ENCODE data around the gene OR3A2.
"Not testable (repeated sequence)": the region's sequence is repeated elsewhere in the genome, so short reads cannot be mapped to it uniquely, and the experiment has no call there.

The OR3A2 gene

DNA sequence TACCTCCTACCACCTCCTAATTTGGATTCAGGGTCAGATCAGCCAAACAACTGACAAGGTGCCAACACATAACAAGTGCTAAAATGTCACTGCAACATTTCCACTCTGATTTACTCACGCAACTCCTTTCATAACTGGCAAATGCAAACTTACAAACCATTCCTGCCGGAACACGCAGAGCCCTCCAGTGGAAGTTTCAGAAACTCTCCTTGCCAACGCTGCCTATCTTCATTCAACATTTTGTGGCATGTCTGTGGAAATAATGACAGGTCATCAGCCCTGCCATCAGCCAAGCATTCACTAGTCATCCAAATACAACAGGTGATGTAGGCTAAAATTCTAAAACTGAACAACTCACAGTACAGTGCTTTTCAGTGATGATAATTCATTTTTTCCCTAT, 50.2 kb downstream of the OR3A2 start:
- no peak overlapping the region for H3K4me3 ChIP-seq (ENCODE audit: low read length)

DNA sequence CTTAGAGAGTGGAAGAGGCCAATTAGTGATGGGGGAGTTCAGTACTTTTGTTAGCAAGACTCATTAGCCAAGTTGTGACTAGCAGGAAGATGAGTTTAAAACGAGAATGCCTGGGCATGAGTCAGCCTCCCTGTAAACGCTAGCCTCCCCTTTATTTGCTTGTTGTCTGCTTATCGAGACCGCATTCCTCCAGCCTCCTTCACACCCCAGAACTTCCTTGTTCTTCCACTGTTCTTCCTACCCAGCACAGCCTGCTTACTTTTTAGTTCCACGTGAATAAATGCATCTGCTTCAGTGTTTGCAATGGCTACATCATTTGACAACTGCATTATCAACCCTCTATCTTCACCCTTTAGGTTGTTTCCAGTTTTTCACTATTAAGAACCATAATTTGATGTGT, 67.8 kb downstream of the OR3A2 start:
- no peak overlapping the region for H3K4me3 ChIP-seq (ENCODE audit: low read length)
- DNase-seq (ENCODE audit: low read depth), result peak; percentile 74
- TF ChIP-seq, protein P1, sequence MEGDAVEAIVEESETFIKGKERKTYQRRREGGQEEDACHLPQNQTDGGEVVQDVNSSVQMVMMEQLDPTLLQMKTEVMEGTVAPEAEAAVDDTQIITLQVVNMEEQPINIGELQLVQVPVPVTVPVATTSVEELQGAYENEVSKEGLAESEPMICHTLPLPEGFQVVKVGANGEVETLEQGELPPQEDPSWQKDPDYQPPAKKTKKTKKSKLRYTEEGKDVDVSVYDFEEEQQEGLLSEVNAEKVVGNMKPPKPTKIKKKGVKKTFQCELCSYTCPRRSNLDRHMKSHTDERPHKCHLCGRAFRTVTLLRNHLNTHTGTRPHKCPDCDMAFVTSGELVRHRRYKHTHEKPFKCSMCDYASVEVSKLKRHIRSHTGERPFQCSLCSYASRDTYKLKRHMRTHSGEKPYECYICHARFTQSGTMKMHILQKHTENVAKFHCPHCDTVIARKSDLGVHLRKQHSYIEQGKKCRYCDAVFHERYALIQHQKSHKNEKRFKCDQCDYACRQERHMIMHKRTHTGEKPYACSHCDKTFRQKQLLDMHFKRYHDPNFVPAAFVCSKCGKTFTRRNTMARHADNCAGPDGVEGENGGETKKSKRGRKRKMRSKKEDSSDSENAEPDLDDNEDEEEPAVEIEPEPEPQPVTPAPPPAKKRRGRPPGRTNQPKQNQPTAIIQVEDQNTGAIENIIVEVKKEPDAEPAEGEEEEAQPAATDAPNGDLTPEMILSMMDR (IDR thresholded peaks at IDR 0.05; ENCODE audit: insufficient read depth, low read depth, low read length, missing control alignments), result no peak

More for the DNA sequence above, 50.2 kb downstream of the OR3A2 start:
- TF ChIP-seq, protein P1 (IDR thresholded peaks at IDR 0.05; ENCODE audit: insufficient read depth, low read depth, low read length, missing control alignments), result peak; percentile 14
- peak; percentile 25 for DNase-seq (ENCODE audit: low read depth)

DNA sequence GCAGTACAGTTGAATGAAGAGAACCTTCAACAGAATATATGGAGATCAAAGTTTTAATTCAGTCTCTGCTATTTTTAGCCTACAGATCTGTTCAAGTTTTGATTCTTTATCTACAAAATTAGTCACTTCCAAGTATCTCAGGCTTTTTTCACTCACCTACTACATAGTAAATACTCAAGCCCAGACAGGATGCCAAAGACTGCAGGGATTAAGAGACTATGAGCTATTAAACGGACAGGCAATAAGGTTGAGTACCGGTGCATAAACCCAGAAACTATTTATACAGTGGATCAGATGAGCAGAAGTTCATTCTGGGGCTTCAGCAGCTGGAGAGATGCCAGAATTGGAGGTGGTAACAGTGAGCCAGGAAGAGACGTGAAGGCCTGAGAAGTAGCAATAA, 69.3 kb downstream of the OR3A2 start:
- no peak overlapping the region for H3K4me3 ChIP-seq (ENCODE audit: low read length)
- no peak for DNase-seq (ENCODE audit: low read depth)
- TF ChIP-seq, protein P1 (IDR thresholded peaks at IDR 0.05; ENCODE audit: insufficient read depth, low read depth, low read length, missing control alignments), result no peak

DNA sequence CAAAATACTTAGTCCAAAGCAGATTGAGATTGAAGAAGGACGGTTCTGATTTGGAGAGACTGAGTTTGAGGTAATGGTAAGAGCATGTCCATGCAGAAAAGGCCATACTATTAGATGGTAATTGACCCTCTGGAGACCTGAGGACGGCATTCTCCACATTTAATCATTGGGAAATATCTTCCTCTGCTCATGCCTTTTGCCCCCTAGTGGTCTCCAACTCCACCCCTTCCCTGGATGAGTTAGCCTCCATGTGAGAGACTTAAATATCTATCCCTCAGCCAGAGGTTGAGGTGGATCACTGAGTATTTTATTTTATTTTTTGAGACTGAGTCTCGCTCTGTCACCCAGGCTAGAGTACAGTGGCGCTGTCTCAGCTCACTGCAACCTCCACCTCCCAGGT, 77.5 kb downstream of the OR3A2 start:
- DNase-seq (ENCODE audit: low read depth), result no peak
- no peak overlapping the region for H3K4me3 ChIP-seq (ENCODE audit: low read length)
- TF ChIP-seq, protein P1 (IDR thresholded peaks at IDR 0.05; ENCODE audit: insufficient read depth, low read depth, low read length, missing control alignments), result no peak

DNA sequence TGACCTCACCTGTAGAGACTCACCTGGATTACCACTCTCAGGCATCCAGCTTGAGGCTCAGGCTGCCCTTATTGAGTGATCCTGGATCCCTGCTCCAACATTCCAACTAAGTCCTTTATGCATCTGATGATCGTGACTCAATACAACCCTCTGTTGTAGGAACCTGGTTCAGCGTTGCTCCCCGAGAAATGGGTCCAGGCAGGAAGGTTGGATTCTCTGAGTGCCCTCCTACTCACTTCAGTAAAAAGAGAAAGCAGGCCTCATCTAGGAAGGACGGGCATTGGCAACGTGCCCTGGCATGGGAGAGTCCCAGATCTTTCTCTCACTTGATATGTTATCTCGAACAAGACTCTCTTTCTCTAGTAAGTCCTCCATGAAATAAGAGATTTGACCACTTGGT, 87.8 kb downstream of the OR3A2 start, which contains the start of gene OR3A1:
TSS of gene OR3A1 (minus strand) at position 101 of the 400 bp plus-strand sequence. CDS start 5,778 bp downstream, outside the sequence.
- TF ChIP-seq, protein P1 (IDR thresholded peaks at IDR 0.05; ENCODE audit: insufficient read depth, low read depth, low read length, missing control alignments), result no peak
- no peak within 1 kb of the TSS for H3K4me3 ChIP-seq (ENCODE audit: low read length)
- DNase-seq (ENCODE audit: low read depth), result no peak

DNA sequence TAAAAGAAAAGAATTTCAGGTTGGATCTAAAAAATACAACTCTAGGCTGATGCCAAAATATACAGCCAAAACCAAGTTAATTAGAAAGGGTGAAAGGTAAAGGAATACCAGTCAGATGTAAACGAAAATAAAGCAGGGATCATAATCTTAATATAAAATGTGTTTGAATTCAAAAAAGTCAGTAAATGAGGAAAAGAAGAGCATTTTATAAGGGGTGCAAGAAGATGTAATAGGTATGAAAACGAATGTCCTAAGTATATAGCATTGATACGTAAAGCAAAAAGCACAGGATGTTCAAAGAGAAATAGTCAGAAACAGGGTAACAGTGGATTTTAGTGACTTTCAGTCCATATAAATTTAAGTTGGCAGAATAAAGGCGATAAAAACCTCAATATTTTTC, 90.5 kb downstream of the OR3A2 start:
- TF ChIP-seq, protein P1 (IDR thresholded peaks at IDR 0.05; ENCODE audit: insufficient read depth, low read depth, low read length, missing control alignments), result no peak
- DNase-seq (ENCODE audit: low read depth), result no peak
- no peak overlapping the region for H3K4me3 ChIP-seq (ENCODE audit: low read length)

DNA sequence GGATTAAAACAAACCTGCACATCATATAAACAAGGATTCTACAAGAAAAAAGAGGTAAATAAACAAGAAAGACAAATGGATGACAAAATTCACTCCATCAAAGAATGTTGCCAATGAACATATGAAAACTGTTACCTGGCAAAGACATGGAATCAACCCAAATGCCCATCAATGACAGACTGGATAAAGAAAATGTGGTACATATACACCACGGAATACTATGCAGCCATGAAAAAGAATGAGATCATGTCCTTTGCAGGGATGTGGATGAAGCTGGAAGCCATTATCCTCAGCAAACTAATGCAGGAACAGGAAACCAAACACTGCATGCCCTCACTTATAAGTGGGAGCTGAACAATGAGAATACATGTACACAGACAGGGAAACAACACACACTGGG, 92.6 kb downstream of the OR3A2 start:
- not testable (repeated sequence) for H3K4me3 ChIP-seq (ENCODE audit: low read length); DNase-seq (ENCODE audit: low read depth)
